Vagina (tissue), 2 donors: ENCODE measurements around the gene SLC35A1. TPM values are rescaled to one million over a fixed set of nuclear protein-coding genes. Genes with fewer than 3 reads are reported as not detected.
A peak's percentile ranks its signal among the peaks of the same experiment; 100 is the strongest.

Experiments used
- DNase-seq, 2 donors: peaks; one replicate each; pipeline ENCODE4 v3.0.0-alpha.2; 2017; ENCODE audit errors: extremely low spot score in 2 of 2
- H3K27ac ChIP-seq: fragments of 200-600 bp; sonication (generic); one replicate; pipeline ENCODE4 v1.5.1; 2019
- H3K27me3 ChIP-seq: fragments of 200-600 bp; sonication (generic); one replicate; pipeline ENCODE4 v1.5.1; 2019
- H3K36me3 ChIP-seq, 2 donors: fragments of 200-600 bp; sonication (generic); one replicate each; pipeline ENCODE4 v1.5.1; 2017 to 2019
- H3K4me1 ChIP-seq: fragments of 200-600 bp; sonication (generic); one replicate; pipeline ENCODE4 v1.5.1; 2019
- H3K4me3 ChIP-seq, 2 donors: fragments of 200-600 bp; sonication (generic); 1 replicate in 1 of 2; 2 replicates in 1 of 2; pipeline ENCODE4 v1.5.1; 2016 to 2019
- H3K9me3 ChIP-seq: fragments of 200-600 bp; sonication (generic); one replicate; pipeline ENCODE4 v1.5.1; 2019
- CTCF ChIP-seq, 3 experiments: fragments of 450-650 bp in 2 of 3; fragments of 200-600 bp in 1 of 3; sonication (generic) in 1 of 3; IDR thresholded peaks; one replicate each; pipeline ENCODE4 v1.5.1; 2017 to 2019; ENCODE audit warnings: antibody characterized with exemption in 3 of 3, mild to moderate bottlenecking in 2 of 3, moderate library complexity in 2 of 3
- POLR2A ChIP-seq, 2 donors: fragments of 450-650 bp; IDR thresholded peaks; one replicate each; pipeline ENCODE4 v1.6.1; 2017; ENCODE audit warnings: antibody characterized with exemption in 2 of 2, mild to moderate bottlenecking in 2 of 2, moderate library complexity in 2 of 2
- POLR2AphosphoS5 ChIP-seq, 2 donors: sonication (generic); formaldehyde crosslinking; IDR thresholded peaks; one replicate each; pipeline ENCODE4 v1.9.0; 2017; ENCODE audit warnings: antibody characterized with exemption in 2 of 2, mild to moderate bottlenecking in 2 of 2, low read depth in 1 of 2; ENCODE audit not compliant: insufficient read depth in 1 of 2
- intact Hi-C: fragments of 100-400 bp; cut with DNase I; formaldehyde crosslinking; loops from one replicate; pipeline ENCODE4 v1.15.1; 2023
- total RNA-seq: library from RNA; depleted of rRNA; stranded (reverse); fragments of >200 nt; gene quantifications from one replicate; pipeline ENCODE4 v1.2.3, GENCODE V29; 2016

SLC35A1 gene
- total RNA-seq, 1 donor from 2014 or later = 13.3 TPM

GRCh38 chr6:87441711-87442110 lies 31.1 kb upstream of the SLC35A1 start:
- intact Hi-C loops = no loop called here
- Histone ChIP-seq H3K27me3 (no peaks in the 10 kb centered on the region), H3K4me1 (no peaks in the 10 kb centered on the region), H3K27ac (no peak overlapping the region), H3K36me3 (no peaks in the 10 kb centered on the region), H3K9me3 (no peaks in the 10 kb centered on the region), H3K4me3 (no peak overlapping the region)
- DNase-seq = no peak
- TF ChIP-seq POLR2AphosphoS5 (IDR thresholded peaks at IDR 0.05; ENCODE audit: insufficient read depth in 1 of 2, low read depth in 1 of 2) = no peak
- TF ChIP-seq CTCF (IDR thresholded peaks at IDR 0.05) = no peak
- no peak for TF ChIP-seq POLR2A (IDR thresholded peaks at IDR 0.05)

DNA sequence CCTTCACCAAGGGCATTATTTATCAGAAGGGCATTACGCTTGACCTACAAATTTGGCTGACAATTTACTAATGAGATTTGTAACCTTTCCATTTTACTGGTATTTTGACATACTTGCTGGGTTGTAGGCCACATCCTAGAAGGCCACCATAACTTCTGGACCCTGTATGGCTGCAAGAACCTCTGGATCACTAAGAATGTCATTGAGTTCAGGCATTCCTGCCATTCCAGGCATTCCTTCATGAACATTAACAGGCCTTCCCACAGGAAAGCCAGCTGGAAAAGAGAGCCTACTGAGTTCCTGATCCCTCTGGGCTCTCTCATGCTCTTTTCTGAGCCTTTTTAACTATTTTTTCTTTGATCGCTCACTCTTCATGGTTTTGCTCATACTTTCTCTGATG lies 28.4 kb upstream of the SLC35A1 start:
- H3K4me1 ChIP-seq = no peaks in the 10 kb centered on the region
- no peak for DNase-seq
- no peak overlapping the region for H3K4me3 ChIP-seq
- no peaks in the 10 kb centered on the region for H3K9me3 ChIP-seq
- H3K27me3 ChIP-seq = no peaks in the 10 kb centered on the region
- H3K27ac ChIP-seq = no peak overlapping the region
- TF ChIP-seq CTCF (IDR thresholded peaks at IDR 0.05) = no peak
- no peak for TF ChIP-seq POLR2AphosphoS5 (IDR thresholded peaks at IDR 0.05; ENCODE audit: insufficient read depth in 1 of 2, low read depth in 1 of 2)
- TF ChIP-seq POLR2A (IDR thresholded peaks at IDR 0.05) = no peak
- intact Hi-C loops = no loop called here
- no peaks in the 10 kb centered on the region for H3K36me3 ChIP-seq

DNA sequence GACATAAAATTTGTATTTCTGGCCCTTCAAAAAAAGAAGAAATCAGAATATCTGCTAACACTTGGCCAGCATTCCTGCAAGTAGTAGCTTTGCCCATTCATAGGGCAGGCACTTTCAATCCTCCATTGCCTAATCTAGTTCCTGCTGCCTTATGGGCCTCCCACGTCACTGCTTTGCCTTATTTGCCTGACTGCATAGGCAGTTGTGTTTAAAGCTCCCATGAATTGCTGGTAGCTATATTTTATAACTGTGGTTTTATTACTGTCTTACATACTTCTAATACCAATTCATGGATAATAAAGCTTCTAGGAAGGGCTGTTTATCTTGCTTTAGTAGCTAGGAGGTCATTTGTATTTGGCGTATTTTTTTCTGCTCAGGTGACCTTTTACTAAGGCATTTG lies 7.7 kb upstream of the SLC35A1 start:
- Histone ChIP-seq H3K27me3 (no peaks in the 10 kb centered on the region), H3K4me1 (no peaks in the 10 kb centered on the region), H3K4me3 (no peak overlapping the region), H3K36me3 (no peaks in the 10 kb centered on the region), H3K27ac (no peak overlapping the region), H3K9me3 (no peaks in the 10 kb centered on the region)
- no peak for TF ChIP-seq POLR2AphosphoS5 (IDR thresholded peaks at IDR 0.05; ENCODE audit: insufficient read depth in 1 of 2, low read depth in 1 of 2)
- no peak for TF ChIP-seq CTCF (IDR thresholded peaks at IDR 0.05)
- no peak for TF ChIP-seq POLR2A (IDR thresholded peaks at IDR 0.05)
- no peak for DNase-seq
- intact Hi-C loops = no loop called here

- H3K4me1 ChIP-seq = peaks cover 13% of the 10 kb centered on the region
- H3K27ac ChIP-seq = peak overlapping the region; percentile 92
- H3K4me3 ChIP-seq = peak overlapping the region; percentile 88 to 92
- H3K36me3 ChIP-seq = no peaks in the 10 kb centered on the region
- no peaks in the 10 kb centered on the region for H3K27me3 ChIP-seq
- H3K9me3 ChIP-seq = no peaks in the 10 kb centered on the region
- DNase-seq = no peak
- intact Hi-C loops = no loop called here
- no peak for TF ChIP-seq CTCF (IDR thresholded peaks at IDR 0.05)
- no peak for TF ChIP-seq POLR2A (IDR thresholded peaks at IDR 0.05)
- TF ChIP-seq POLR2AphosphoS5 (IDR thresholded peaks at IDR 0.05; ENCODE audit: insufficient read depth in 1 of 2, low read depth in 1 of 2) = no peak
Observed at GRCh38 chr6:87473419-87473903, 687 bp downstream of the SLC35A1 start.

DNA sequence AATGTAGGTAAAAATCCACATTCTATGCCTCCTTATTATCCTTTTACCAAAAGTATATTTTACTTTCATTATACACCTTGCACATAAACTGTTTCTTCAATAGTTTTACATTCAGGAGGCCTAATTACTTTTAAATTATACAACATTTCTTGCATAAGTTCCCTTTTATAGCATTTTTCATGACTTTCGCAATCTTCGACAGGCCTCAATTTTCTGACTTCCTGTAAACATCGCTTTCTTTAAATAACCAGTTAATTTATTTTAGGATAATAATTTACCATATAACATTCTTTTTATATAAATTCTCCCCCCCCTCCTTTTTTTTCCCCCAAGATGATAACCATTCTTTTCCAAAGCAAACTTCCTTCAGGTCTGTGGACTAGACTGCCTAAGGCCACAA lies 9.2 kb downstream of the SLC35A1 start:
- intact Hi-C loops = no loop called here
- H3K36me3 ChIP-seq = no peaks in the 10 kb centered on the region
- H3K4me1 ChIP-seq = no peaks in the 10 kb centered on the region
- no peak overlapping the region for H3K27ac ChIP-seq
- H3K9me3 ChIP-seq = no peaks in the 10 kb centered on the region
- H3K27me3 ChIP-seq = no peaks in the 10 kb centered on the region
- no peak for DNase-seq
- TF ChIP-seq POLR2A (IDR thresholded peaks at IDR 0.05) (no peak), POLR2AphosphoS5 (IDR thresholded peaks at IDR 0.05; ENCODE audit: insufficient read depth in 1 of 2, low read depth in 1 of 2) (no peak)
- H3K4me3 ChIP-seq = no peak overlapping the region
